HG03025 (cell line): ENCODE results near the gene PAXIP1.

ENCODE experiments used
- ATAC-seq: cut with Tn5 transposase; IDR thresholded peaks from one replicate; pipeline ENCODE4 v1.9.1; 2021; ENCODE audit warnings: mild to moderate bottlenecking, moderate library complexity; ENCODE audit not compliant: unreplicated experiment, low FRiP score

PAXIP1 gene

GRCh38 chr7:154914996-154915380, 87.9 kb downstream of the PAXIP1 start:
- no peak for ATAC-seq

- no peak for ATAC-seq
Observed at GRCh38 chr7:154914308-154914995, 88.5 kb downstream of the PAXIP1 start.

GRCh38 chr7:154913638-154914307, 89.2 kb downstream of the PAXIP1 start:
- peak; percentile 96 for ATAC-seq

GRCh38 chr7:154912871-154913637, 89.9 kb downstream of the PAXIP1 start:
- no peak for ATAC-seq

GRCh38 chr7:154911862-154912455, 91.0 kb downstream of the PAXIP1 start:
- no peak for ATAC-seq

- no peak for ATAC-seq
Observed at GRCh38 chr7:154911411-154911810, 91.5 kb downstream of the PAXIP1 start.

- no peak for ATAC-seq
Observed at GRCh38 chr7:154910977-154911376, 91.9 kb downstream of the PAXIP1 start.

- ATAC-seq, result no peak
Observed at GRCh38 chr7:154910125-154910524, 92.8 kb downstream of the PAXIP1 start.

GRCh38 chr7:154909241-154910105, 93.5 kb downstream of the PAXIP1 start:
- no peak for ATAC-seq

GRCh38 chr7:154907651-154908620, 95.0 kb downstream of the PAXIP1 start:
- ATAC-seq, result no peak

- ATAC-seq, result no peak
Observed at GRCh38 chr7:154906736-154907355, 96.1 kb downstream of the PAXIP1 start.

GRCh38 chr7:154906201-154906600, 96.7 kb downstream of the PAXIP1 start:
- ATAC-seq, result no peak

- ATAC-seq, result no peak
Observed at GRCh38 chr7:154905615-154906014, 97.3 kb downstream of the PAXIP1 start.

GRCh38 chr7:154905146-154905545, 97.8 kb downstream of the PAXIP1 start:
- ATAC-seq, result no peak

GRCh38 chr7:154903083-154903731, 99.7 kb downstream of the PAXIP1 start:
- no peak for ATAC-seq

- no peak for ATAC-seq
Observed at GRCh38 chr7:154902600-154903082, 100.3 kb downstream of the PAXIP1 start.

GRCh38 chr7:154899862-154900261, 103.1 kb downstream of the PAXIP1 start:
- no peak for ATAC-seq
